Measurements from ENCODE around the gene NHS. TPM values are rescaled to one million over a fixed set of nuclear protein-coding genes. Genes with fewer than 3 reads are reported as not detected.
A peak's percentile ranks its signal among the peaks of the same experiment; 100 is the strongest.

Gene NHS
- total RNA-seq, 3 donors from 2014 or later, result 8.5 to 11.2 (median 8.8) TPM

- TF ChIP-seq POLR2A (IDR thresholded peaks at IDR 0.05) (no peak), POLR2AphosphoS5 (IDR thresholded peaks at IDR 0.05) (peak in 1 of 3 donors; percentile 22), CTCF (IDR thresholded peaks at IDR 0.05) (no peak)
Observed at GRCh38 chrX:17542123-17542522, 167.1 kb downstream of the NHS start.

GRCh38 chrX:17544821-17545220 lies 169.8 kb downstream of the NHS start:
- Histone ChIP-seq H3K36me3 (no peaks in the 10 kb centered on the region), H3K4me1 (no peaks in the 10 kb centered on the region), H3K4me3 (no peak overlapping the region), H3K27ac (no peak overlapping the region), H3K9me3 (no peaks in the 10 kb centered on the region), H3K27me3 (peaks cover 0 to 31% of the 10 kb centered on the region in 2 donors)
- TF ChIP-seq POLR2A (IDR thresholded peaks at IDR 0.05), result no peak
- TF ChIP-seq POLR2AphosphoS5 (IDR thresholded peaks at IDR 0.05), result no peak
- TF ChIP-seq CTCF (IDR thresholded peaks at IDR 0.05), result no peak
- DNase-seq (ENCODE audit: low spot score in 2 of 2), result no peak
- intact Hi-C loops (cut with DNase I; ENCODE audit: low total_unique reads), result loop anchor here (5.0 kb wide), 1 partner anchor 1797 kb away; the partner anchor contains the start of gene PDHA1

More at GRCh38 chrX:17542123-17542522, 167.1 kb downstream of the NHS start:
- H3K36me3 ChIP-seq, result no peaks in the 10 kb centered on the region
- H3K4me1 ChIP-seq, result no peaks in the 10 kb centered on the region
- no peak overlapping the region for H3K27ac ChIP-seq
- no peaks in the 10 kb centered on the region for H3K9me3 ChIP-seq
- DNase-seq (ENCODE audit: low spot score in 2 of 2), result peak in 1 of 2 donors; percentile 47
- H3K27me3 ChIP-seq, result peaks cover 0 to 31% of the 10 kb centered on the region in 2 donors
- no peak overlapping the region for H3K4me3 ChIP-seq
- intact Hi-C loops (cut with DNase I; ENCODE audit: low total_unique reads), result no loop called here

- H3K36me3 ChIP-seq, result no peaks in the 10 kb centered on the region
- intact Hi-C loops (cut with DNase I; ENCODE audit: low total_unique reads), result loop anchor here (5.0 kb wide), 1 partner anchor 1796 kb away; the partner anchor contains the start of gene PDHA1
- TF ChIP-seq CTCF (IDR thresholded peaks at IDR 0.05) (no peak), POLR2AphosphoS5 (IDR thresholded peaks at IDR 0.05) (no peak), POLR2A (IDR thresholded peaks at IDR 0.05) (no peak)
- no peaks in the 10 kb centered on the region for H3K9me3 ChIP-seq
- H3K4me1 ChIP-seq, result no peaks in the 10 kb centered on the region
- no peak for DNase-seq (ENCODE audit: low spot score in 2 of 2)
- no peak overlapping the region for H3K27ac ChIP-seq
- no peak overlapping the region for H3K4me3 ChIP-seq
- peaks cover 0 to 37% of the 10 kb centered on the region in 2 donors for H3K27me3 ChIP-seq
Observed at GRCh38 chrX:17546356-17546755, 171.4 kb downstream of the NHS start.

GRCh38 chrX:17547658-17548057 lies 172.7 kb downstream of the NHS start:
- Histone ChIP-seq H3K9me3 (no peaks in the 10 kb centered on the region), H3K36me3 (no peaks in the 10 kb centered on the region), H3K27me3 (peaks cover 0 to 46% of the 10 kb centered on the region in 2 donors), H3K27ac (no peak overlapping the region), H3K4me3 (no peak overlapping the region), H3K4me1 (no peaks in the 10 kb centered on the region)
- no peak for DNase-seq (ENCODE audit: low spot score in 2 of 2)
- TF ChIP-seq POLR2A (IDR thresholded peaks at IDR 0.05) (no peak), POLR2AphosphoS5 (IDR thresholded peaks at IDR 0.05) (no peak), CTCF (IDR thresholded peaks at IDR 0.05) (no peak)
- intact Hi-C loops (cut with DNase I; ENCODE audit: low total_unique reads), result loop anchor here (5.0 kb wide), 1 partner anchor 1795 kb away; the partner anchor contains the start of gene PDHA1

GRCh38 chrX:17549107-17549651 lies 174.2 kb downstream of the NHS start:
- intact Hi-C loops (cut with DNase I; ENCODE audit: low total_unique reads), result loop anchor here (5.0 kb wide), 1 partner anchor 1793 kb away; the partner anchor contains the start of gene PDHA1
- Histone ChIP-seq H3K9me3 (no peaks in the 10 kb centered on the region), H3K36me3 (no peaks in the 10 kb centered on the region), H3K4me3 (no peak overlapping the region), H3K4me1 (no peaks in the 10 kb centered on the region), H3K27ac (no peak overlapping the region), H3K27me3 (peaks cover 0 to 54% of the 10 kb centered on the region in 2 donors)
- DNase-seq (ENCODE audit: low spot score in 2 of 2), result no peak
- TF ChIP-seq CTCF (IDR thresholded peaks at IDR 0.05), result no peak
- no peak for TF ChIP-seq POLR2AphosphoS5 (IDR thresholded peaks at IDR 0.05)
- TF ChIP-seq POLR2A (IDR thresholded peaks at IDR 0.05), result no peak
